Renal pelvis (tissue), 4 donors: ENCODE results near the gene KRTAP12-2. TPM values are rescaled to one million over a fixed set of nuclear protein-coding genes. Genes with fewer than 3 reads are reported as not detected.
"Not testable (repeated sequence)": the region's sequence is repeated elsewhere in the genome, so short reads cannot be mapped to it uniquely, and the experiment has no call there.

Experiments
- DNase-seq: peaks from one replicate; pipeline ENCODE4 v3.0.0-alpha.2; 2013
- polyA plus RNA-seq, 3 donors: library from polyadenylated mRNA; unstranded; fragments of 120-200 nt; gene quantifications; one replicate each; pipeline ENCODE4 v1.2.1, GENCODE V29; 2013; ENCODE audit not compliant: insufficient read length in 3 of 3

Gene KRTAP12-2
- polyA plus RNA-seq, 3 donors, result not detected

GRCh38 chr21:44702973-44703730 lies 36.4 kb upstream of the KRTAP12-2 start:
- DNase-seq, result no peak

DNA sequence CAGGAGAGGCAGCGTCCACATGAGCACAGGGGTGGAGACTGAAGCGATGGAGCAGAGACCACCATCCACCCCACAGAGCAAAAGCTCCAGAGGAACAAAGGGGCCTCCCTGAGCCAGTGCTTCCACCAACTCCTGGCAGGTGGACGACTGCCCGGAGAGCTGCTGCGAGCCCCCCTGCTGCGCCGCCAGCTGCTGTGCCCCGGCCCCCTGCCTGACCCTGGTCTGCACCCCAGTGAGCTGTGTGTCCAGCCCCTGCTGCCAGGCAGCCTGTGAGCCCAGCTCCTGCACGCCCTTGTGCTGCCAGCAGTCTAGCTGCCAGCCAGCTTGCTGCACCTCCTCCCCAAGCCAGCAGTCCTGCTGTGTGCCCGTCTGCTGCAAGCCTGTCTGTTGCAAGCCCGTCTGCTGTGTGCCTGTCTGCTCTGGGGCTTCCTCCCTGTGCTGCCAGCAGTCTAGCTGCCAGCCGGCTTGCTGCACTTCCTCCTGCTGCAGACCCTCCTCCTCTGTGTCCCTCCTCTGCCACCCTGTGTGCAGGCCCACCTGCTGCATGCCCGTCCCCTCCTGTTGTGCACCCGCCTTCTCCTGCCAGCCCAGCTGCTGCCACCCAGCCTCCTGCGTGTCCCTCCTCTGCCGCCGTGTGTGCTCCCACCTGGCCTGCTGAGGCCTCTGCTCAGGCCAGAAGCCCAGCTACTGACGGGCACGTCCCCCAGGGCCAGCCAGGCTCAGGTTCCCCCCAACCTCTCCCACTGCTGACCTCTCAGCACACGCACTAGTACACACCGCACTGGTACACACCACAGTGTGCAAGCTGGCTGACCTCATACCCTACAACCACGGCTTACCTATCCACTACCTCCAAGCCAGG lies 35.6 kb upstream of the KRTAP12-2 start:
- no peak for DNase-seq

DNA sequence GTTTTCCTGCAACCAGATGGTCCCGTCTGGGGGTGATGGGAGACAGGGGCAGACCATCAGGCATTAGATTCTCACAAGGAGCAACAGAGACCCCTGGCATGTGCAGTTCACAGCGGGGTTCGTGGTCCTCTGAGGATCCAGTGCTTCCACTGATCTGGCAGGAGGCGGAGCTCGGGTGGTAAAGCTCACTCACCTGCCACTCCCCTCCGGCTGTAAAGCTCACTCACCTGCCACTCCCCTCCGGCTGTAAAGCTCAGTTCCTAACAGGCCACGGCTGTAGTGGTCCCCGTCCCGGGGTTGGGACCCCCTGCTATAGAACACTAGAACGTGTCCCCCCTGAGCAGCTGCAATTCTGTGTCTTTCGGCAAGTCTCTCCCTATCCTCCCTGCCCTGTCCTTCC lies 34.8 kb upstream of the KRTAP12-2 start:
- no peak for DNase-seq

GRCh38 chr21:44701023-44701400 lies 34.3 kb upstream of the KRTAP12-2 start:
- no peak for DNase-seq

GRCh38 chr21:44700101-44701022 lies 33.6 kb upstream of the KRTAP12-2 start:
- DNase-seq, result no peak

GRCh38 chr21:44699502-44700001 lies 32.8 kb upstream of the KRTAP12-2 start:
- DNase-seq, result no peak

- DNase-seq, result no peak
Observed at GRCh38 chr21:44697811-44698734, 31.3 kb upstream of the KRTAP12-2 start.

DNA sequence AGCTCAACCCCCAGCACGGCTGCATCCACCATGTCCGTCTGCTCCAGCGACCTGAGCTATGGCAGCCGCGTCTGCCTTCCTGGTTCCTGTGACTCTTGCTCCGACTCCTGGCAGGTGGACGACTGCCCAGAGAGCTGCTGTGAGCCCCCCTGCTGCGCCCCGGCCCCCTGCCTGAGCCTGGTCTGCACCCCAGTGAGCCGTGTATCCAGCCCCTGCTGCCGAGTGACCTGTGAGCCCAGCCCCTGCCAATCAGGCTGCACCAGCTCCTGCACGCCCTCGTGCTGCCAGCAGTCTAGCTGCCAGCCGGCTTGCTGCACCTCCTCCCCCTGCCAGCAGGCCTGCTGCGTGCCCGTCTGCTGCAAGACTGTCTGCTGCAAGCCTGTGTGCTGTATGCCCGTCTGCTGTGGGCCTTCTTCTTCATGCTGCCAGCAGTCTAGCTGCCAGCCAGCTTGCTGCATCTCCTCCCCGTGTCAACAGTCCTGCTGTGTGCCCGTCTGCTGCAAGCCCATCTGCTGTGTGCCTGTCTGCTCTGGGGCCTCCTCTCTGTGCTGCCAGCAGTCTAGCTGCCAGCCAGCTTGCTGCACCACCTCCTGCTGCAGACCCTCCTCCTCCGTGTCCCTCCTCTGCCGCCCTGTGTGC lies 30.6 kb upstream of the KRTAP12-2 start, which contains the start of gene KRTAP10-12:
Gene KRTAP10-12 (plus strand): TSS at position 1 of the 639 bp plus-strand sequence. CDS start 30 bp downstream, at position 31.
- not testable (repeated sequence) for DNase-seq

- DNase-seq, result no peak
Observed at GRCh38 chr21:44696572-44696971, 29.8 kb upstream of the KRTAP12-2 start.

DNA sequence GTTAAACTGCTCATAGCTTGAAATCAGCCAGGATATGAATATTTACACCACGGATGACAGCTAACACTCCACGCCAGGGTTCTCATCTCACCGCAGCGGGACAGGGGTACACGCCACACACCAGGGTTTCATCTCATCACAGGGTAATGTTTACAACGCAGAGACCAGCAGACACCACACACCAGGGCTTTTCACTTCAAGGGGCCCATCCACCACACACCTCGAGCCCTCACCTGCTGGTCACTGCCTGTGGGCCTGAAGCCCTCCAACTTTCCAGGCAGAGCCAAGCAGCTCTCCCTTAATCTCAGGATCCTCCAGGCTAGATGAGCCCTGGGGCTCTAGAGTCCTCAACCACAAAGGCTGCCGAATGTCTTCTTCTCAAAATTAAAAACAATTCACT lies 28.9 kb upstream of the KRTAP12-2 start:
- no peak for DNase-seq

- no peak for DNase-seq
Observed at GRCh38 chr21:44695184-44695583, 28.5 kb upstream of the KRTAP12-2 start.

DNA sequence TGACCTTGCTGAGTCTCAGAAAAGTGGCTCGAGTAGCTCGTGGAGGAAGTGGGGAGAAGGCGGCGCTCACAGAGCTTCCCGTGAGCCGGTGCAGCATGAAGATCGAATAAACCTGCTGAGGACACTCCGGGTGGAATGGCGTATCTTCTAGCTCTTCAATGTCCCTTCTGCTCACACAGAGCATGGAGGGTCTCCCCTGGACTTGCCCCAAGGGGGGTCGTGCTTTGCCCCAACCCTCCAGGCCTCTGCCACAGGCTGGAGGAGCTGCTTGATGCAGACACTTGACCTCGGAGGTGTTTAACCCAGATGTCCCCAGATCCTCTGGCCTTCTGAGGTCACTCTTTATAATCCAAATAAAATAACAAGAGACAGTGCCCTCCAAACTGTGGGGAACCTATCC lies 28.0 kb upstream of the KRTAP12-2 start:
- no peak for DNase-seq

DNA sequence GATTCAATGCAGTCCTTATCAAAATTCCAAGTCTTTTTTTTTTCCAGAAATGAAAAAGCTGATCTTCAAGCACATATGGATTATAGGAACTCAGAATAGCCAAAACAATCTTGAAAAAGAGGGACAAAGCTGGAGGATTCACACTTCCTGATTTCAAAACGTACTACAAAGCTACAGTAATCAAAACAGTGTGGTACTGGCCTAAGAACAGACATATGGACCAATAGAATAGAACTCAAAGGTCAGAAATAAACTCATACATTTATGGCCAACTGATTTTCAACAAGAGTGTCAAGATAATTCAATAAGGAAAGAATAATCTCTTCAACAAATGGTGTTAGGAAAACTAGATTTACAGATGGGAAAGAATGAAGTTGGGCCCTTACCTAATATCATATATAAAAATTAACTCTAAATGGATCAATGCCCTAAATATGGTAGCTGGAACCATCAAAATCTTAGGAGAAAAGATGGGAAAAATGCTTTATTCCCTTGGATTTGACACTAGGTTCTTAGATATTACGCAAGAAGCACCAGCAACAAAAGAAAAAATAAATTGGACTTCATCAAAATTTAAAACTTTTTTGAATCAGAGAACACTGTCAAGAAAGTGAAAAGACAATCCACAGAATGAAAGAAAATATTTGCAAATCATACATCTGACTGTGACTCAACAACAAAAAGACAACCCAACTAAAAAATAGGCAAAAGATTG lies 26.2 kb upstream of the KRTAP12-2 start:
- no peak for DNase-seq

GRCh38 chr21:44691686-44692085 lies 25.0 kb upstream of the KRTAP12-2 start:
- DNase-seq, result no peak

GRCh38 chr21:44689740-44690139 lies 23.0 kb upstream of the KRTAP12-2 start:
- DNase-seq, result not testable (repeated sequence)

DNA sequence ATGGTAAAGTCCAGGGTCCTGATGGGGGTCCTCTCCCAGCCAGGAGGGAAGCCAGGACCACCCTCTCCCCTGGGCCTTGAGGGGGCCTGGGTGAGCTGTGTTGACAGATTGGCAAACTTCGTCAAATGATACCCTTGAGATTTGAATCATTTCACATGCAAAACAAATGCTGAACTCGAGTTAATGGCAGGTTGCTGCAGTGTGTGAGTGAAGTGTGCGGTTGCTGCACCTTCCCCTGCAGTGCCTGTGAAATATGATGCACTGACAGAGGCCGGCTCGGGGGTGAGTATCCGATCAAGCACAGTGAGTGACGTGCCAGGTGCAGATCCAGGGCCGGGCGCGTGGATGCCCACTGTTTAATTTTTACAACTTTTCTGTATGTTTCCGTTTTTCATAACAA lies 20.9 kb upstream of the KRTAP12-2 start:
- no peak for DNase-seq

GRCh38 chr21:44686843-44687561 lies 20.3 kb upstream of the KRTAP12-2 start:
- DNase-seq, result no peak

- no peak for DNase-seq
Observed at GRCh38 chr21:44686000-44686781, 19.5 kb upstream of the KRTAP12-2 start.
